NCI-H128 (cell line): ENCODE data around the gene CCDC178.

Experiments used
- DNase-seq: peaks from one replicate; lab custom pipeline; 2025; ENCODE audit not compliant: unreplicated experiment; lab: John Stamatoyannopoulos, UW

CCDC178 gene

DNA sequence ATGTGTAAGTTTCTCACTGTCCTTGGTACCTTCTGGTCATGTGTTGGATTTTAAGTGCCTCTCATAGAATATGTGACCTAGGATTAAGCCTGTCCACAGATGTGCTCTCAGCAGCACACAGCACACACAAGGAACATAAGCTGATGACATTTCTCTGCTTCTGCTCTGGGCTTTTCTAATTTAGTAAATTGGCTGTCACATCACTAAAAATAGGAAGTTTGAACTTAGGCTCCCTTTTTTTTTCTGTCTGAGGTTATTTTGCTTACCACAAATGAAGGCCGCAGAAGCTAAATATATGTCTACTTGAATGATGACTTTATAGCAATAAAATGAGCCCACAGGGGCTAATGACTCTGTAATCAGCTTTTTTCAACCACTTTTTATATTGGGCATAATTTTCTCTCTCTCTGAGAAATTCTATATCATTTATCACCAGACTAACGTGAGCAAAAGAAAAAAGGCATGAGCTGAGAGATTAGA, 517.5 kb downstream of the CCDC178 start:
- DNase-seq, result no peak

DNA sequence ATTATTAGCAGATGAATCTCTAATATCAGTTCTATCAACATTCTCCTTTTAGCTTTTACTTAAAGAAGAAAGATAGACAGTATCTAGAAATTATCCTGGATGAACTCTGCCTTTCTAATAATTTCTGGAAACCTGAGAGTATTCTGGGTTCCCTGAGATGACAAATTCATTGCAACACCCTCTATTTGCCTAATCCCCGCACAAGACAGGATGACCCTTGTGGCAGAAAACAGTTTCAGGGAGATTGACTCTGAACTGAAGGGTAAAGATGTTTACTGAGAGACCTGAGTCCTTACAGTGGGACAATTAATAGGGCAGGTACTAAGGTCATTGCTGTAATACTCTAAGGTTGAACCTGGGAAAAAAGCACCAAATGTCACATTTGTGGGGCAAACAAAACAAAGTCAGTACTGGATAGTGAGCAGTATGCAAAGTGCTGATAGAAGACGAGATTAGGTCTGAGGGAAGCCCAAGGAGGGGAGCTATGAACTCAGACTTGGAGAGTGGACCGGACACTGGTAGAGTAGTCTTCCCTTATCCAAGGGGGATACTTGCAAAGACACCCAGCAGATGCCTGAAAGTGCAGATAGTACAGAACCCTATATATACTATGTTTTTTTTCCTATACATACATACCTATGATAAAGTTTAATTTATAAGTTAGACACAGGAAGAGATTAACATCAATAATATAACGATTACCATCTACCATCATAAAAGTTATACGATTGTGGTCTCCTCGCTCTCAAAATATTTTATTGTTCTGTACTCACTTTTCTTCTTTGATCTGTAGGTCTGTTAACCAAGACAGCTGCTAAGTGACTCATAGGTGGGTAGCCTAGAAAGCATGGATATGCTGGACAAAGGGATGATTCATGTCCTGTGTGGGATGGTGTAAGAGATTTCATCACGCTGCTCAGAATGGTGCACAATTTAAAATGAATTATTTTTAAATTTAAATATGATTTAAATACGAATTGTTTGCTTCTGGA, 519.4 kb downstream of the CCDC178 start:
- DNase-seq, result no peak

DNA sequence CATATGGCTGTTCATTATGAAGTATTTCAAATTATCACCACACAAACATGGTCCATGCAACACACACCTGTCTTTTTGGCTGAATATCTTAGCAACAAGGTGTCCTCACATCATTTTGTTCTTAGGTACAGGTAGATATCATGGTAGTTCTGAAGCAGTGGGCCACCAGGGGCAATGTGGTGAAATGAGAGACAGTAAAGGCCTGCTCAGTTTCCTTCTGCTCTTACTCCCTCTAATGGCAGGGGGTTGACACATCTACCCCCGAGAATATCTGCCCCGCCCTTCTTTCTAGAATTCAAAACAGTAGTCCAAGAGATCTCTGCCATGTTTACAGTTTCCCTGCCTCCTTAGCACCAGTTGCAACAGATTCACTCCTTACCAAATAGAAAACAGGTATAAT, 520.7 kb downstream of the CCDC178 start:
- no peak for DNase-seq

DNA sequence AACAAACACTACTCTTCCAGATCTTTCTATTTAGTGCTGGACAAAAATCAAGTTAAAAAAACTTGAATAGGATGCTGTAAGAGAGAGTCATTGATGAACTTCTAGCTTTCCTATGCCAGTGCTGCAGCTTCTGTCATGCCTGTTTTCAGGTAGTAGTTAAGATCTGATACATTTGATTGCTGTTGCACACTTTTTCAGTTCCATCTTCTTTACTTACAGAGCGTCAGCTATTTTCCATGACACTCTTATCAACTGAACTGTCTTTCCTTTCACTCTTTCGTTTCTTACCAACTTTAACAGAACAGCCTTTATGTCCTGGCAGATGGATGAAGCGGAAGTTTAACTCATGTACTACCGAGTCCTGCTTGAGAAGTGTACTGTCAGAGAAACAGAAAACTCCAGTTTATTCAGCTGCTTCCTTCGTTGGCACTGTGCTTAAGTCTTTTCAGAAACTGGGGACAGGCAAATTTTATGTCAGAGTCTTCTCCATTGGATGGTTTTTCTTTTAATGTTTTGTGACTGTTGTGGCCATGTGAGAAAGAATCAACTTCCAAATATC, 521.8 kb downstream of the CCDC178 start:
- DNase-seq, result no peak

DNA sequence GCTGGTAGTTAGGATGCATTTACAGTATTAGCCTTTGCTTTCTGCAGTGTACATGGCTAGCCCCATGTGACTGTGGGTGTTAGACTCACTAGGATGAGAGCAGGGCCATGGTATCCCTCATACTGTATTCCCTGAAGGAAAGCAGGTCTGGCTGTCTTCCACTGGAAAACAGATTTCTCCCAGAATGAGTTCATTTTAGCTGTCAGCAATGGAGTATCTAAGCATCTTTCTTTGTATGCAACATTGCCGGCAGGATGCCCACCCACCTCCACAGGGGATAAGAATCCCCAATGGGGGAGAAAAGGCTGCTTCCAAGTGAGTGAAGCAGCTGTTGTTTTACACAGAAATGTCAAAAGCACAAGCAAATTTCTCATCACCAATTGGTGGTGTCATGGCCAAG, 525.0 kb downstream of the CCDC178 start:
- no peak for DNase-seq

DNA sequence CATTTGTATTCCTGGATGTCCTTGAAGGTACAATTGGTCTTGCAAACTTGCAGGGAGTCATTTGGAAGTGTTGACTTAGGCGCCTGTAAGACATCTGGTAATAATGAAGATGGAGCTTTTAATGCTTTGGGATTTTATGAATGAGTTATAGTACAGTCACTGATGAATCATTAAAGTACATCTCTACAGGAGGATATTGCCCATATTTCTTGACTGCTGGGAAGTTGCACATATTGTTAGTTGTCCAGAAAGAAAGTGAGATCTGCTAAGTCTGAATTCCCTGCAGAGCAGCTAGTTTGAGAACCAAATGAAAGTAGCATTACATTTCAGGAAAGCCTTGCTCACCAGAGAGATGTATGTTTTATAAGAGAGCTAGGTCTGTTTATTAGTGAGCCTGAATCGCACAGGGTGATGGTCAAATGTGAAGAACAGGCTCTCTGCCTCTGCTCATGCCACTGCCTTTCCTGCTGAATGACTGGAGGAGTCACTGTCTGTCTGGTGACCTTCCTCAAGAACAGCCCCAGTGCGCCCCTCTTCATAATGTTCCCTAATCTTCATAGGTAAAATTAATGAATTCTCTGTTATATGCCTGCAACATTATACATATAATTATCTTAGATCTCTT, 528.7 kb downstream of the CCDC178 start:
- DNase-seq, result no peak

DNA sequence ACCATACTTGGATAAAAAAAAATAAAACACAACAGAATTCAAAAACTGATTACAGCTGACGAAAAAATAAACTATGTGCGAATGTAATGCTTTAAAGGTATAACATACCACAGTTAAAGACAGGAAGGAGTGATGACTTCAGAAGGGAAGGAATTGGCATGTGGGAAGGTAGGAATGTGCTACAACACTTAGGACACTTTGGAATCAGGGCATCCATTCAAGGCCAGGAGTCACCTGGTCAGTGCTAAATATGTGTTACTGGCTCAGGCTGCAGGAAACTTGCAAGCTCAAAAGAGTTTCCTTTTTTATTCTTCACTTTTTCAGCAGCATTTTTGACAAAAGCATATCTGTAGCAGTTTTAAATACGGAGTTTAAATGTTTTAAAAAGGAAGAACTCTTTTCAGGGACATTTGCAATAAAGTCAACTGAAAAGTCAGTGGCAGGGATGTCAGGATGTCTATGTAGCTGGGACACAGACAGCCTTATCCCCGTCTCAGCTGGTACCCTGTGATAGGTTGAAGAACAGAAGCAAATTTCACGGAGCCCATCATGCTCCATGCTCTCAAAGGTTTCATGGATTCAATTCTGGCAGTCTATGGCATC, 529.7 kb downstream of the CCDC178 start:
- no peak for DNase-seq

DNA sequence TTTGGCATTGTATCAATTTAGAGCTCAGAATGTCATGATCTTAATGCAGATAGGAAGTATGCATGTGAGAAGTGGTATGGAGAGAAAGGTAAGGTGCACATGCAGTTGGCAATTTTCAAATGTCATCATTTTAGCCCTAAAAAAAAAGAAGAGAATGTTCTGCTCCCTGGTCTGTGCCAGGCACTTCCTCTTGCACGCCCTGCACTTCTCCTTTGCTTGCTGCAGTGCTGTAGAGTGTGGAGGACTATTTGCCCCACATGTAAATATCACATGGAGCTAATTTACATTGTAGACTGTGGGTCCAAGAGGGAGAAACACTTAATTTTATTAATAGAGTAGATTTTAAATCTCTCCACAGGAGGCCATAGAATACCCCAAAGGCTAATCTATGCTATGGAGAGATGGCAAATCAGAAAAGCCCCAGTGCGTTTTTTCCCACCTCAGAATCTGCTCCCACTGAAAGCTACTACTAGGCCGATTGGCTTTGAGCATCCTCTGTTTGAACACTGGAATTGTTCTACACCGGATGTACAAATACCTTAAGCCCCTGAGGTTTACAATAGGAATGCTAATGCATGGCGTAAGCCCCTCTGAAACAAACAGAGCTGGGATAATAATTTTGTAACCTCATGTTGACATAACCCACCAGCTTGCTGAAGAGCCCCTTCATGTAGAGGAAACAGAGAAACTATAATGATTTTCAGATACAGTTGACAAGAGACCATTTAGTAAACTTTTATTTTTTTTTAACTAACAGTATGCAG, 530.5 kb downstream of the CCDC178 start:
- no peak for DNase-seq

DNA sequence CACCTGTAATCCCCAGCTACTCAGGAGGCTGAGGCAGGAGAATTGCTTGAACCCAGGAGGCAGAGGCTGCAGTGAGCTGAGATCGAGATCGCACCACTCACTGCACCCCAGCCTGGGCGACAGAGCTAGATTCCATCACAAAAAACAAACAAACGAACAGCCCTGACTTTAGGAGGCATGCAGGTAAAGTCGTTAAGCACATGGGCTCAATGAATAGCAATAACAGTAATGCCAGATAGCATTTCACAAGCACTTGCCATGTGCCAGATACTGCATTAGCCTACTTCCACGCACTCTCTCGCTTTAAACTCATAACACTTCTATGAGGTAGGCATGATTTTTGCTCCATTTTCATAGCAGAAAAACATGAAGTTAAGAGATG, 532.1 kb downstream of the CCDC178 start:
- DNase-seq, result no peak

DNA sequence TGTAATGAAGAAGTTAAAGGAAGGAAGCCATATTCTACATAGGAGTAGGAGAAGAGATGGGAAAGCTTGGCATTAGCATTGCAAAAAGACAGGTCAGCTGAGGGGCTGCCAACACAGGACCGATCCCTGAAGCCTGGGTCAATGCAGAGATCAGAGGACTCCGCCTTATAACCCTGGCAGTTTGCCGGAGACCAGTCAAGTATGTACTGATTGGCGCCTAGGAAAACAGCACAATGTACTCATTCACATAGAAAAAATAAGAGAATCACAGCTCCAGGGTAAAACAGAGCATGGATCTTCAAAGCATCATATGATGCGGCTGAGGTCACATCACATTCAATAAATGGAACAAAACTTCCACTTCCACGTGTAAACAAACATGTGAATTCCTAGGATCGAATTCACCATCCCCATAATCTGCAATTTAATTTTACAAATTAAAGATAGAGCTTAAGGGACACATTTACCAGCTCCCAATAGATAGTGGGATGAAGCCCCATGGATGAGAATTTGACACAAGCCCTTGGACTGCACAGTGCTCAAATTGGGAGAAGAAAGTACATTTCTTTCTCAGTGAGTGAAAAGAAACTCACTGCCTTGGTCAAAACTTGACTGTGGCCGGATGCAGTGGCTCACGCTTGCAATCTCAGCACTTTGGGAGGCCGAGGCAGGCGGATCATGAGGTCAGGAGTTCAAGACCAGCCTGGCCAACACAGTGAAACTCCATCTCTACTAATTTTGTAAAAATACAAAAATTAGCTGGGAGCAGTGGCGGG, 532.7 kb downstream of the CCDC178 start:
- DNase-seq, result no peak

DNA sequence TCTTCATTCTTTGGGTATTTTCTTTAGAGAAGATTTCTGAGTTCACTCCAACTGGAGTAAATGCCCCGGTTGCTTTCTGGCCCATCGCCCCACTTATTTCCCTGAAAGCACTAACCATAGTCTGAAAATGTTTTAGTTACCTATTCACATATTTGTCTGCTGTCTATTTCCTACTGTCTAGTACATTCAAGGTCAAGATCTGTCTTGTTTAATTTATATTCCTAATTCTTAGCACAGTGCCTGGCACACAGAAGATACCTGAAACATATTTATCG, 533.3 kb downstream of the CCDC178 start:
- no peak for DNase-seq

DNA sequence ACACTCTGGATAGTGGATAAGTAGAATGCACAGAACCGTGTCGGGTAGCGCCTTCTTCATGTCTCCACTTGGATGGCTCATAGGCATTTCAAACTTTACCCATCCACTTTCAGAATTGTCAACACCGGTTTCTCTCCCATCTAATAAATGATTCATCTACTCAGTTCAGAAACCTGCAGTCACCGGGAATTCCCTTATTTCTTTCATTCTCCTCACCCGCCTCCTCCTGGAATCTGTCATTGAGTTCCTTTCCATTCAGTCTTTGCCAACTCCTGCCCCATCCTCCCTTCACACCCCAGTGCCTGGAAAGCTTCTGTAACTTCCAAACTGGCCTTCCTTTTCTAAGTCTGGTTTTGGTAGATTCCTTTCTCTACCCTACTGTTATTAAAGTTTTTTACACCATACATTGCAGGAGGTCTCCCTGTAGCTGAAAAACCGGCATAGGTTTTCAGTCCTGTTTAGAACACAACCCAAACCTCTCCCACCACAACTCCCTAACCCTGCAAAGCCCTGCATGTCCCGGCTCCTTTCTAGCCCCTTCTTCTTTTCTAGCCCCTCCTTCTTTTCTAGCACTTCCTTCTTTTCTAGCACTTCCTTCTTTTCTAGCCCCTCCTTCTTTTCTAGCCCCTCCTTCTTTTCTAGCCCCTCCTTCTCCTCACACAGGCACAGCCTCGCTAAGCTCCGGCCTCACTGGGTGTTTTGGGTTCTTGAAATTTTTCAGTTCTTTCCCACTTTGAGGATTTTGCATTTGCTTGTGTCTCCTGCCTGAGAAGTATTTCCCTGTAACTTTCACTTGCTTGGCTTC, 533.8 kb downstream of the CCDC178 start:
- DNase-seq, result no peak

DNA sequence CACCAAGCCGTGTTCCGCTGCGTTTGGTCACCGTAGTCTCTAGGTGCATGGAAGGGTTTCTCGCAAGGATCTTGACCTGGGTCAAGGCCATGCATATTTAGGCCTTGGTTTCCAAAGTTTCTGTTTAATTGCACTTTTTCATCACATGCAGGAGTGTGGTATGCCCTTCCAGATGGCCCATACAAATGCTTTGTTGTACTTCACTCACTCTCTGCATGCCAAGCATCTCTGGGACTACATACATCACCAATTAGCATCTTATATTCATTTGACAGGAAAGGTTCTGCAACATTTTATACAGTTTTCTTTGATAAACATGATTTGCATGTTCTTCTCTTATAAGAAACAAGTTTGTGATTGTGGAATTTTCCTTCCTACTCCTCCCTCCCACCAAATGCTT, 534.9 kb downstream of the CCDC178 start:
- DNase-seq, result no peak

DNA sequence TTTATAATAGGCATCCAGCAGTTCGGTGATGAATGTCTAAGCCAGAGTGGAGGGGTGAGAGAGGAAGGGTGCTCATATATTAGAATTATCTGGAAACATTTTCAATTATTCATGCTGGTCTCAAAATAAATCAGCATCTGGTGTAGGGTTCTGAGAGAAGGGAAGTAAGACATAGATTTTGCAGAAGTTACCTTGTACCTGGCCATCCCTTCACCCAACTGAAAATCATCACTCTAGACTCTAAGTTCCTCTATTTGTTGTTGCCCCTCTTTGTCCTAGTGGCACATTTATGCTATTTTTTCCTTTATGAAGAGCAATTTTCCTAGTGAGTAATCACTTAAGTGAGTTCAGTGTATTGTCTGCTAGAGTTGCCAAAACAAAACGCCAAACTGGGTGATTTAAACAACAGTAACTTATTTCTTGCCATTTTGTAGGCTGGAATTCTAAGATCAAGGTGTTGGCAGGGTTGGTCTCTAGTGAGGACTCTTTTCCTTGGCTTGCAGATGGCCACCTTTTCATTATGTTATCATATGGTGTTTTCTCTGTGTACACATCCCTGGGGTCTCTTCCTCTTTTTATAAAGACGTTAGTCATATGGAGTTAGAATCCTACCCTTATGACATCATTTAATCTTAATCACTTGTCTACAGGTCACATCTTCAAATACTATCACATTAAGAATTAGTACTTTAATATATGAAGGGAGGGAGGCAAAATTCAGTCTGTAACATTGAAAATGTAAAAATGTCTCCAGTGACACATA, 537.8 kb downstream of the CCDC178 start:
- DNase-seq, result no peak

DNA sequence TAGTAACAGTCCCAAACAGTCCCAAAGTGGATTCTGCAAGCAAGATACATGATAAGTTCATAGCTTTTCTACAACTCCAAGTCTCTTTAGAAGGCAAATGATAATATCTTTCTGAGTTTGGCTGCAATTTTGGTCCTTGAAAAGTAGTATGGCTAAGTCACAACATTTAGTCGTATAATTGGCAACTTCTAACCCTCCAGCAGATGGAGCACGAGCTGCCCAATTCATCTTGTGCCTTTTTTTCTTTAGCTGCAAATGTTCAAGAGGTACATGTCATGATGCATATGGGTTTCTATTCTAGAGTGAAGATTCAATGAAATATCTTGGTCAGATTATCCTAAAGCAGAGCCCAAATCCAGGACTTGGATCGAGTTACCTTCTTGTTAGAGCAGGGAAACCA, 540.7 kb downstream of the CCDC178 start:
- DNase-seq, result no peak

DNA sequence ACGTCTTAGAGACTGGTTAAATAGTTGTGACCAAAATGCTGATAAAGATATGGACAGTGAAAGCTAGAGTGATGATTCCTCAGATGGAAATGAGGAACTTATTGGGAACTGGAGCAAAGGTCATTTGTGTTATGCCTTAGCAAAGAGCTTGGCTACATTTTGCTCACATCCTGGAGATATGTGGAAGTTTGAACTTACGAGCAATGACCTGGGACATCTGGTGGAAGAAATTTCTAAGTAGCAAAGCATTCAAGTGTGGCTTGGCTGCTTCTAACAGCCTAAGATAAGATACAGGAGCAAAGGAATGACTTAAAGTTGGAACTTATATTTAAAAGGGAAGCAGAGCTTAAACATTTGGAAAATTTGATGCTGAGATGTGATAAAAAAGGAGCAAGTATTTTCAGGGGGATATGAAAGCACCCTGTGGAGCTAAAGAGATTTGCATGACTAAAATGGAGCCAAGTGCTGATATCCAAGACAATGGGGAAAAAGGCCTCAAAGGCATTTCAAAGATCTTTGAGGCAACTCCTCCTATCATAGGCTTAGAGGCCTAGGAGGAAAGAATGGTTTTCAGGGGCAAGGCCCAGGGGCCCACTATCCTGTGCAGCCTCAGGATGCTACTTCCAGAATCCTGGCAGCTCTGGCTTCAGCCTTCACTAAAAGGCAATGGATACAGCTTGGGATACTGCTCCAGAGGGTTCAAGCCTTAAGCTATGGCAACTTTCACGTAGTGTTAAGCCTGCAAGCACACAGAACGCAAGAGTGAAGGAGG, 543.6 kb downstream of the CCDC178 start:
- no peak for DNase-seq

DNA sequence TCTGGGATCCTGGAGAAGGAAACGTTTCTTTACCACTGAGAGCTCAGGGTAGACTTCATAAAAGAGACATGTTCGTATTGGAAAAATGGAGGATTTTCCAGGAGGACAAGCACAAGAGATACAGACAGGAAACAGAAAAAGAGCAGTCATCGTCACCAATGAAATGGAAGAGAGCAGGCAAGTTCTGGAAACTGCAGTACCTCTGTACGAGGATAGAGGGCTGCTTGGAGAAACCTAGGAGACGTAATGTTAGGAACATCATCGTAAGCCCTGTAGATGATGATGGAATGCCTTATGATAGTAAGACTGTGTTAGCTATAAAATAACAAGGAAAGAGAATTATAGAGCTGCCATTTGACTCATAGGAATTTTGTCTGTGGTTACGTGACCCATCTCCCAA, 546.6 kb downstream of the CCDC178 start:
- no peak for DNase-seq

DNA sequence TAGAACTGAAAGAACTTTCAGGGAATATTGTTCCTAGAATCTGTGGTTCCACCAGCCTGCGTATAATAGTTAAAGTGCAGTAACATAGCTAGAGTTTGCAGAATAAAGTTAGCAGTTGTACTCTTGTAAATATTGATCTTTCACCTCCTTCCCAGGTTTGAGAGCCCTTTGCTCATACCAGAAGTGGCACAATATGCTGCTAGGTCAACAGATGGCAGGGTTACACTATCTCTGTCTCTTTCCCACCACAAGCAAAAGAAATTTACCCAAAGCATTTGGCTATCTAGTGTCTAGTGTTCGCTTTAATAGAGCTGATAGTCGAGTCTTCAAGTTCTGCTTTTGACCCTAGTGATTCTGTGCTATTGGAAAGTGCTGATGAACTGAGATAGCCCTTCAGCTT, 548.7 kb downstream of the CCDC178 start:
- DNase-seq, result no peak
